GM18870 (cell line): ENCODE results near the gene SEC14L6.

Experiments used
- ATAC-seq: cut with Tn5 transposase; IDR thresholded peaks from one replicate; pipeline ENCODE4 v1.9.1; 2021; ENCODE audit warnings: moderate library complexity; ENCODE audit not compliant: unreplicated experiment

The SEC14L6 gene

DNA sequence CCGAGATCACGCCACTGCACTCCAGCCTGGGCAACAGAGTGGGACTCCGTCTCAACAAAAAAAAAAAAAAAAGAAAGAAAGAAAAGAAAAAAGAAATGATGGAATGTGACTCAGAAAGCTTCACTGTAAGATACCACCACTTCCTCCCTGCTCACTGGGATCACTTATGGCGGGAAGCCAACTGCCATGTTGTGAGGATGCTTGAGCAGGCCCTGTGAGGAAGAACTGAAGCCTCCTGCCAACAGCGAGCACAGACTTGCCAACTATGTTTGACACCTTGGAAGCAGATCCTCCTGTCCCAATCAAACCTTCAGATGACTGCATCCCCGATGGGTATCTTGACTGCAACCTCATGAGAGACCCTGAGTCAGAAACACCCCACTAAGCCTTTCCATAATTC is 8.3 kb downstream of the SEC14L6 start:
- no peak for ATAC-seq

DNA sequence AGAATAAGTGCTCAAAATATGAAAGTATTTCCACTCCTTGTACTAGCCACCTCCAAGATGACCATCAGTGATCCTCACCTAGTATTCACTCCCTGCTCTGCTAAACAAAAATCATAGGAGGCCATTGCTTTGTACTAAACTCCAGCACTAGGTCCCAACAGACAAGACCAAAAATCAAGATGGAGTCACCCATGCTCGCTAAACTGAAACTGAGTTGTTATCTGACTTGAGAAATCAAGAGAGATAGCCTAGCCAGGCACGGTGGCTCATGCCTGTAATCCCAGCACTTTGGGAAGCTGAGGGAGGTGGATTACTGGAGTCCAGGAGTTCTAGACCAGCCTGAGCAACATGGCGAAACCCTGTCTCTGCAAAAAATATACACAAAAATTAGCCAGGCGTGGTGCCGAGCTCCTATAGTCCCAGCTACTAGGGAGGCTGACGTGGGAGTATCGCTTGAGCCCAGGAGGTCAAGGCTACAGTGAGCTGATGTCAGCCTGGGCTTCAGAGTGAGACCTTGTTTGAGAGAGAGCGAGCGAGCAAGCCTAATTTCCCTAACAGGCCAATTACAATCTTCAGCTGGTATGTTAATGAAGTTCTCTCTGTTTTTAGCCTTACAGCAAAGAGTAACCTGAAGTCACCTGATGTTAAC is 9.3 kb downstream of the SEC14L6 start:
- no peak for ATAC-seq

DNA sequence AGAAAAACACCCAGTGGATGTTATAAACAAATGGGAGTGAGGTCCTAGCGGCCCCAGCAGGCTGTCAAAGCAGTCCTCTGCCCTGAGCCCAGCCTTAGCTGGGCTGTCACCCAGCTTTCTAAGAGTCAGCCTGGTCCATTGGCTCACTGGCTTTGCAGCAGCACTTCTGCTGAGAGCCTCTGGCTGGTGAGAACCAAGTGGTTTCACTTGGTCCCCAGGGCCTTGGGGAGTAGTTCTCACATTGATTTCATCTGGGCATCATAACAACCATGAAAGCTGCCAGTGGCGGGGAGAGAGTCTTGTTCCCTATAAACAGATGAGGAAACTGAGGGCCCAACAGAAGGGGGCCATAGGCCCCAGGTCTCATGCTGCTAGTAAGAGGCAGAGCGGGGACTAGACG is 11.4 kb downstream of the SEC14L6 start:
- no peak for ATAC-seq

DNA sequence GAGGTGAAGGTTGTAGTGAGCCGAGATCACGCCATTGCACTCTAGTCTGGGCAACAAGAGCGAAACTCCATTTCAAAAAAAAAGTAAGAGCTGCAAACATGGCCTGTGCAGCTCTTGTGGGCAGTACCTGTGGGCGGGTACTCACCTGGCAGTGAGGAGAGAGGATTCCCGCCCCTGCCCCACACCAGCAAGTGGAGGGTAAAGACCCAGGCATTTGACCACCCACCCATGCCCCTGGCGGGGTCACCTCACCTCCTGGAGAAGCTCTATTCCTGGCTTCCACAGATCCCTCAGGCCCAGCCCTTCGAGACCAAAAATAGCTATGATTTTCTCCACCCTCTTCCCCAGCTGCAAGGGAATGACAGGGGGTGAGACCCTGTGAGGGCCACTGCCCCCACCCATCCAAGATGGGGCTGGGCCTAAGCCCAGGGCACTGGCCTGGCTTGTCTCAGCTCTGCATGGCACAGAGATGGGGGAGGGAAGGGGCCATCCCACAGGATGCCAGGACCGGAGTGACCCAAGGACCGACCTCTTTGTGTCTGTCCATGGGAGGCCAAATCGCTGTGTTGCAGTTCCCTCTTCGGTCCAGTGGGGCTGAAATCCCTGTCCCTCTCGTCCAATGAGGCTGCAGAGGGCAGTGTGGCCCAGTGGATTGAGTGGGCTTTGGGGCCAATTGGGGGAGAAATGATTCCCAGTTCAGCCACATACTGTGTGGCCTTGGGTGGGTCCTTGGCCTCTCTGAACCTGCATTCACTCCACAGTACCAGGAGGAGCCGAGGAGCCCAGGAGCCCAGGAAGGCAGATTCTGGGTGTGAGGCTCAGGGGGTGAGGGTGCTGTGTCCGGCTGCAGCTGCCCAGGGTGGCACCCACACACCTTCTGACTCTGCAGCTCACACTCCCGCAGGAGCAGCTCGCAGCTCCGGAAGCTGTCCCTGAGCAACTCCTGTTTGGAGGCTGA is 14.6 kb downstream of the SEC14L6 start:
- no peak for ATAC-seq

DNA sequence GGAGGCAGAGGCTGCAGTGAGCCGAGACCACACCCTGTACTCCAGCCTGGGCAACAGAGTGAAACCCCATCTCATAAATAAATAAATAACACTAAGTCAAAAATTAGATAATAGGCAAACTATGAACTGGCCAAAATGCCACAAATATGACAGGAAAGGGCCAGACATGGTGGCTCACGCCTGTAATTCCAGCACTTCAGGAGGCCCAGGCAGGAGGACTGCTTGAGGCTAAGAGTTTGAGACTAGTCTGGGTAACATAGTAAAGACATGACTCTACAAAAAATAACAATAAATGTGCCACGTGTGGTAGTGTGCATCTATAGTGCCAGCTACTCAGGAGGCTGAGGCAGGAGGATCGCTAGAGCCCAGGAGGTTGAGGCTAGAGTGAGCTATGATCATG is 19.9 kb downstream of the SEC14L6 start:
- ATAC-seq: no peak

DNA sequence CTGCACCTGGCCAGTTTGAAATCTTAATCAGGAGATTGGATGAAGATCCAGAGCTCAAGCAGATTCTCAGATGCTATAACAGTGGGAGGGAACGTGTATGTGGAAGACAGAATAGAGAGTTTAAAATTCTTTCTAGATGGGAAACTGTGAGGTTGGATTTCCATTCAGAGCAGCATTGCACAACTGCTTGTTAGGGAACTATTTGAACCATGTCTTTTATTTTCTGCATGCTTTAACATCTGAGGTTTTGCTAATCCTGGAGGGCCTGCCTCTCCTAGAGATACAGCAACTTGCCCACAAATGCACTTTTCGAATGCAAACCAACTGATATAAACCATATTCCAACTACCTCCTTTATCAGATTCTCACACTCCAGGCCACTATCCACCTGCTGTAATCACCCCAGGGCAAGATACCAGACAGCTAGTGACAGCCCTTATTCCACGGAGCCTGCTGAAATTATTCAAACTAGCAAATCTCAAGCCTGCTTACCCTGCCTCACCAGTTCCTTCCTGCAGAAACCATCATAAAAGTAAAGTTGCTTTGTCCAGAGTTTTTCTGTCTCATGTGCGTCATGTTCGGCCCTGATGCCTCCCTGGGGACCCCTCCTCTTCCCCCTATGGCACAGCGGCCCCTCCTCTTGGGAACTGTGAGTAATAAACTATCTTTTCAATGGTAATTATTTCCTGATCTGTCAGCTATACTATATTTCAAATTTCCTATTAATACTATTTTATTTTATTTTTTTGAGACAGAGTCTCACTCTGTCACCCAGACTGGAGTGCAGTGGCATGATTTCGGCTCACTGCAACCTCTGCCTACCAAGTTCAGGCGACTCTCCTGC is 22.7 kb downstream of the SEC14L6 start:
- no peak for ATAC-seq

DNA sequence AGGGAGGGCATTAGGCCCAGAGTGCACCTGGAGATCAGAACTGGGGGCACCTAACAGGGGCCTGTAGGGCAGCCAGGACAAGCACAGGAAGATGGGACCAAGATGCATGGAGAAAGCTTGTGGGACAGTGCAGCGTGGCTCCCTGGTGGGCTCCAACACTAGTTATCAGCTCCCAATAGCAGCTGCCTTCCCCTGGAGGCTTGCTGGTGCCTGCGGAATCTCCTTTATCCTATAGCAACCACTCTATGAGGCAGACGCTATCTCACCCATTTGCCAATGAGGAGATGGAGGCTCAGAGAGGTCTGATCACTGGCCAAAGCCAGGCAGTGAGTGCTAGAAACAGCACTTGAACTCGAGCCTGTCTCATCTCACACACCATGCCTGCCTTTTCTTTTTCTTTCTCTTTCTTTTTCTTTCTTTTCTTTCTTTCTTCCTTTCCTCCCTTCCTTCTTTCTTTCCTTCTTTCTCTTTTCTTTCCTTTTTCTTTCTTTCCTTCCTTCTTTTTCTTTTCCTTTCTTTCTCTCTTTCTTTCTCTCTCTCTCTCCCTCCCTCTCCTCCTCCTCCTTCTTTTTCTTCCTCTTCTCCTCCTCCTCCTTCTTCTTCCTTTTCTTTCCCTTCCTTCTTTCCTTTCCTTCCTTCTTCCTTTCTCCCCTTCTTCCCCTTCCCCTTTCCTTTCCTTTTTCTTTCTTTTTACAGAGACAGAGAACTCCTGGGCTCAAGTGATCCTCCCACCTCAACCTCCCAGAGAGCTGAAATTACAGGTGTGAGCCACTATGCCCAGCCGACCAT is 25.0 kb downstream of the SEC14L6 start:
- ATAC-seq: no peak

DNA sequence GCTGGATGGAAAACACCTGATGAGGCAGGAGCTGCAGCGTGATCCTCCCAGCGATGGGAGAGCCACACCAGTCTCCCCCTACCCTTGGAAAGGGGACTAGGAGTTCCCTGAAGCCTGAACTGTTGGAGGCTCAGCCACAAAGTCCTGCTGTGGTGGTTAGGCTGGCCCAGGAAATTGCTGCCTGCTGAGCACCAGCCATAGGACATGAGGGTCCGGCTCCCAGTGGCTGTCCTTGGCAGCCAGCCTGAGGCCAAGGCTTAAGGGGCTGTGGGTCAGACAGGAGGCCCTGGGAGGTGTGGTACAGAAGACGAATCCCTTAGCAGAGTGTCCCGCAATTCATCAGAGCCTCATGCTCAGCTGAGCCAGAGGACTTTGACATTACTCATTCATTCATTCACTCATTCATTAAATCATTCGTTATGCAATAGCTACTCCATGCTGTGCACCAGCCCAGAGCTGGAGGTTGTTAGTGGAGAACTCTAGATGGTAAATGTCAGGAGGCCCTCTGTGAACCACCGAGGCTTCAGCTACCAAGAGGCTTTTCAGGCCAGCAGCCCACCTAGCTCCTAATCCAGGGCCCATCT is 26.6 kb downstream of the SEC14L6 start:
- no peak for ATAC-seq

DNA sequence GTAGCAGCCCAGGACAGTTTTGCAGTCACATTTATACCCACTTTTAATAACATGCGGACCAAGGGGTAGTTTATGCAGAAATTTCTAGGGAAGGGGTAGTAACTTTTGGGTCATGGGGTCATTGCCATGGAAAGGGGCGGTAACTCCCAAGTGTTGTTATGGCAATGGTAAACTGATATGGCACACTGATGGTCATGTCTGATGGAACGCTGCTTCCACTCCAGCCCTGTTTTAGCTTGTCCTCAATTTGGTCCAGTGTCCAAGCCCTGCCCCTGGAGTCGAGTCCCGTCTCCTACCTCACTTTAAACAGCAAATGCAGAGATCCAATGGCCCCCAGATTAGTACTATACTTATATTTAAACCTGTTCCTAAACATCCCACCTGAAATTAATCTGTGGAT is 29.8 kb downstream of the SEC14L6 start:
- no peak for ATAC-seq

DNA sequence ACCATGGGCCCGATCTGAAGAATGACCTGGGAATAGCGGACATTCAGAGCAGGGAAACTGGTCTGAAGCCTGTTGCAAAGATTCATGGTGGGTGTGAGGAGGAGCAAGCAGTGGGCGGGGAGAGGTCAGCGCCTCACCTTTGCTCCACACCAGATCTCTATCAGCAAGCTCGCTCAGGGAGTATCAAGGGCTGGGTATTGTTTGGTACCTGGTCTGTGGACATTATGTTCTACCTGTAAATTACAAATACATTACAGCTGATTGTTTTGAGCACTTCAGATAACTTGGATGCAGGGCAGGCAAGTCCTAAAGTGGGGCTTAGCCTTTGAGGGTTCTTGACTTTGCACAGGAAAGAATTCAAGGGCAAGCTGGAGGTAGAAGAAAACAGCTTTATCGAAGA is 30.3 kb downstream of the SEC14L6 start:
- no peak for ATAC-seq

DNA sequence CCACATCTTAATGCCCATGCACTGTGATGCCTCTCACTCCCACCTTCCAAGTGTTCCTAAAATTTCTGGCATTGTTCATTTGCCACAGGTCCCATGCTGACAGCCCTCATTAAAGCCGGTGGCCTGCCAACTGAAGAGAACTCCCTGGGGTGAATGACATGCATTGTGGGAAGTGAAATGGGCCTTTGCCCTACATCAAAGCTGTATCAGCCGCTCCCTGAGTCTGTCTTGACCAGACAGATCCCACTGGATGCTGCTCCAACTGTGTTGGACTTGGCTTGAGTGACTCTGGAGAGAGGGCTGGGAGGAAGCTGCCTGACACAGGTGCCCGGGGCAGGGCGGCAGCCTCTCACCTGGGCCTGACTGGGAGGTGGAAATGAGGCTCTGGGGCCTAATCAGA is 32.3 kb downstream of the SEC14L6 start:
- no peak for ATAC-seq

DNA sequence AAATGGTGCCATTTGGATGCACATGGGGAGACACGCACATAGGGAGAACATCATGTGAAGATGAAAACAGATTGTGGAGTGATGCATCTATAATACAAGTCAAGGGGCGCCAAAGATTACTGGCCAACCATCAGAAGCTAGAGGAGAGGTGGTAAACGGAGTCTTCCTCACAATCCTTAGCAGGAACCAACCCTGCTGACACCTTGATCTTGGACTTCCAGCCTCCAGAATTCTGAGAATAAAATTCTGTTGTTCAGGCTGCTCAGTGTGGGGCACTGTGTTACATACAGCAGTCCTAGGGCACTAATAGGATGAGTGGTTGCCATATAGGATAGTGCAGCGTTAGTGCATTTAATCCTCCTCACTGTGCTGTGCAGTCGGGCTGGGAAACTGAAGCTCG is 33.1 kb downstream of the SEC14L6 start:
- ATAC-seq: no peak

DNA sequence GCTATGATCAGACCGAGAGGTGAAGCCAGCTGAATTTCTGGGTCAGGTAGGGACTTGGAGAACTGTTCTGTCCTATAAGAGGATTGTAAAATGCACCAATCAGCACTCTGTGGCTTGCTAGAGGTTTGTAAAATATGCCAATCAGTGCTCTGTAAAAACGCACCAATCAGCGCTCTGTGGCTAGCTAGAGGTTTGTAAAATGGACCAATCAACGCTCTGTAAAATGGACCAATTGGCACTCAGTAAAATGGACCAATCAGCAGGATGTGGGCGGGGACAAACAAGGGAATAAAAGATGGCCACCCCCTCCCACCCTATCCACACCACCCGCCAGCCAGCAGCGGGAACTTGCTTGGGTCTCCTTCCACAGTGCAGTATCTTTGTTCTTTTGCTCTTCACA is 34.6 kb downstream of the SEC14L6 start:
- ATAC-seq: no peak

DNA sequence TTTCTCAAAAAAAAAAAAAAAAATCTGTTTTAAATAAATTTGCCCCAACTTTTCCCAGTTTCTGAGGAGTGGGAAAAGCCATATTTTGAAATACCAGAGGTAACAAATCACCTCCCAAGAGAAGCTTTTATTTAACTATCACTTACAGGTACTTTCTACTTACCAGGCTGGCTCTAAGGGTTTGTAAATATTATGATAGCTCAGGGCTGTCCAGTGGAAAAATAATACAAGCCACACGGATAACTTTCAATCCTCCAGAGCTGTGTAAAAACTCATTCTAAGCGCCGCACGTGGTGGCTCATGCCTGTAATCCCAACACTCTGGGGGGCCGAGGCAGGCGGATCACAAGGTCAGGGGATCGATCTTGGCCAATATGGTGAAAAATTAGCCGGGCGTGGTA is 35.4 kb downstream of the SEC14L6 start:
- no peak for ATAC-seq

DNA sequence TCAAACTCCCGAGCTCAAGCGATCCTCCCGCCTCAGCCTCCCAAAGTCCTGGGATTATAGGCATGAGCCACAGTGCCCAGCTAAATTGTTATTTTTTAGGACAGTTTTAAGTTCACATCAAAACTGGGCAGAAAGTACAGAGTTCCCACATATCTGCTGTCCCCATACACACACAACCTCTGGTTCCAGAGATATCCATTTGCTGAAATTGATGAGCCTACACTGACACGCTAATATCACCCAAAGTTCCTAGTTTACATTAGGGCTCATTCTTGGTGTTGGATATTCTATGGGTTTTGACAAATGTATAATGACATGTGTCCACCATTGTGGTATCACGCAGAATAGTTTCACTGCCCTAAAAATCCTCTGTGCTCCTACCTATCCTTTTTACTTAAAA is 38.3 kb downstream of the SEC14L6 start:
- no peak for ATAC-seq

DNA sequence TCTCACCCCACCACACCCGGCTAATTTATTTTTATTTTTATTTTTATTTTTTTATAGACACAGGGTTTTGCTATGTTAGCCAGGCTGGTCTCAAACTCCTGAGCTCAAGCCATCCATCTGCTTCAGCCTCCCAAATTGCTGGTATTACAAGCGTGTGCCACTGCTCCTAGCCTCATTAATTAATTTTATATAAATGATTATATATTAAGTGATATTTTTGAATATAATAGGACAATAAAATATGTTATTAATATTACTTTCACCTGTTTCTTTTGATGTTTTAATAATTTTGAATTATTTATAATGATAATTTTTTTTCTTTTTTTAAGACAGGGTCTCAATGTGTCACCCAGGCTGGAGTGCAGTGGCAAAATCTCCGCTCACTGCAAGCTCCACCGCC is 38.9 kb downstream of the SEC14L6 start:
- ATAC-seq: no peak

DNA sequence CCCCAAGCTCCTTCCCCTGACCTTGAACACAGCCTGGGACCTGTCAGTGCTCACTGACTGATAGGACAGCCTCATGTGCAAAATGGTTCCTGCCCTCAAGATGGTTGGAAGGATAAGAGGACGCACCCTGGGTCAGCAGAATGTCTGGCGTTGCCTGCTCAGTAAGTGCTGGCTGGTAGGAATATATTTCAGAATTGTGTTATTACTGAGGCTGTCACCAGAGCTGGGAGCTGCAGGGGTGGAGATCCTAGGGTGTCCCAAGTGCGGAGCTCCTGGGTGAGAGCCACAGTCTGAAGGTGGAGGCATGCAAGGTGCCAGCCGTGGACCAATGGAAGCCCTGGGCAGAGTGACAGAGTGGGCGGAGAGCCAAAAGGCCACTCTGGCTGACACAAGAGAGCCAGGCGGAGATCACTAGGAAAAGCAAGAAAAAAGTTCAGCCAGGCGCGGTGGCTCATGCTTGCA is 40.0 kb downstream of the SEC14L6 start:
- no peak for ATAC-seq

DNA sequence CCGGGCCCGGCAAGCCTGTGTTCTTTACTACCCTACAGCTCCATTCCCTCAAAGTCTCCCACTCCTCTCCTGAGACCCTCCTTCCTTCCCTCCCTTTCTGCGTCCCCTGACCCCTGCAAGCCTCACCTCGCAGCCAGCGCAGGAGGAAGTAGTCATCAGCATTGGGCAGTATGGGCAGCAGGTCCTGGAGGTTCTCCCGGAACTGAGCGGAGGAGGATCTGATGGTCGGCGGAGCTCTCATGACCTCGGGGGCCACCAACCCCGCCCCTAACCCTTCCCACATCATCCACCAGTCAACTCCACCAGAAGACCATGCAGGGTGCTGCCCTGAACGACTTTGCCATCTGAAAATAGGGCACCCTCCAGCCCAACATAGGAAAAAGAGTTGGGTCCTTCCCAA is 43.0 kb downstream of the SEC14L6 start:
- ATAC-seq: no peak

DNA sequence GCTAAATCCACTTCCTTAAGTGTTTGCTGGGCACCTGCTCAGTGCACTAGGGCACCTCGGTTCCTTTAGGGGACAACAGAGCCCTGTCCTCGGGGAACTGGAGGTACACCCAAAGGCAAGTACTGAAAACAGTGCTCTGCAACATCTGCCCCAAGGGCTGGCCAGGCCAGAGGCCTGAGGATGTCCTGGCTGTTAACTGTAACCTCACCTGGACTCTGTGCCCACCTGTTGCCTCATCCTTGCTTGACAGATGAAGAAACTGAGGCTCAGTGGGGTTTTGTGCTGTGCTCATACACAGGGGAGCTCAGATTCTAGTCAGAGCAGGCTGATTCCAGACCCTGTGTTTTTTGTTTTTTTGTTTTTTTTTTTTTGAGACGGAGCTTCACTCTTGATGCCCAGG is 43.6 kb downstream of the SEC14L6 start:
- no peak for ATAC-seq

DNA sequence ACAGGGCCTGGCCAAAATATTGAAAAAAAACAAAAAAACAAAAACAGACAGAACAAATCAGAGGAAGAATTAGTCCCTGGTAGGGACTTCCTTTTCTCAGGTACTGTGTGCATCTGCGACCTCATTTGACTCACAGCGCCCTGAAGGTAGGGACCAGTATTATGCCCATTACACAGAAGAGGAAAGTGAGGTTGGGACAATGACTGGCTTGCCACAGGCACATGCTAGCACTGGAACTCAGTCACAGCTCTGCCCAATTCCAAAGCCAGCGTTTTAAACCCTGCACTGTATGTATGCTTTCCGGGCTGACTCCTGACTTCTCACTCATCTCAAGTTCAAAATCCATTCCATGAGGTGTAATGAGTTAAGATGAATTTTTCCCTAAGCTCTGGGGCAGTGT is 44.4 kb downstream of the SEC14L6 start:
- ATAC-seq: no peak
